Measurements from ENCODE around the gene EDDM13. TPM values are rescaled to one million over a fixed set of nuclear protein-coding genes. Genes with fewer than 3 reads are reported as not detected.

Gene EDDM13
- total RNA-seq, 1 donor, result not detected

DNA sequence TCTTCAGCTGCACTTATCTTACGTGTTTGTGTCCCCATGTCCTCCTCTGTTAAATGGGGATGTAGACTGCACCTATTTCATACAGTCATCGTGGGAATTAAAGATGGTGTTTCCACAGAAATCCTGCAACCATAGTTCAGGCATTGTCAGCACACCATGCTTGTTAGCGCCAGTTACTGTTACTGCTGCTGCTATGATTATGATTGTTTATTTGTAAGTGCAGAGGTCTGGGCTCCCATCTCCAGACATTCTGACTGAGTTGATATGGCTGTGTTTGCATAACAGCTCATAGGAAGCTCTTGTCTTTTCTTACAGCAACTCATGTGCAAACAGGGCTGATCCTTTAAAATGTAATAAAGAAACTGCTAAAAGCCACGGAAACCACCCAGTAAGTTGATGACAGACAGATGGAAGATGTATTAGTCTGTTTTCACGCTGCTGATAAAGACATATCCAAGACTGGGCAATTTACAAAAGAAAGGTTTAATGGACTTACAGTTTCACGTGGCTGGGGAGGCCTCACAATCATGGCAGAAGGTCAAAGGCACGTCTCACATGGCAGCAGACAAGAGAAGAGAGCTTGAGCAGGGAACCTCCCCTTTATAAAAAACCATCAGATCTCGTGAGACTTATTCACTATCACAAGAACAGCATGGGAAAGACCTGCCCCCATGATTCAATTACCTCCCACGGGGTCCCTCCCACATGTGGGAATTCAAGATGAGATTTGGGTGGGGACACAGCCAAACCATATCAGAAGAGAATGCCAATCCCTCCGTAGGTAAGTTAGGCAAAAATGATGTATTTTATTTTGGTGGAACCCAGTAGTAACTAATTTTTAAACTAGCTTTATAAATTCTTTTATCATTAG is 40.5 kb downstream of the EDDM13 start:
- peaks cover 14% of the 10 kb centered on the region for H3K4me1 ChIP-seq (ENCODE audit: insufficient read depth, low read length)
- H2AFZ ChIP-seq (ENCODE audit: low read length), result no peak overlapping the region
- H3K79me2 ChIP-seq (ENCODE audit: insufficient read depth, low read length), result no peaks in the 10 kb centered on the region
- H4K20me1 ChIP-seq (ENCODE audit: insufficient read depth, low read length), result peaks cover 5% of the 10 kb centered on the region
- H3K27ac ChIP-seq (ENCODE audit: low read depth, low read length), result peak overlapping the region; percentile 99
- no peak for DNase-seq (ENCODE audit: insufficient read length, low spot score, missing footprints)
- peak overlapping the region; percentile 100 for H3K4me2 ChIP-seq (ENCODE audit: insufficient read depth, low read length)
- TF ChIP-seq, protein P1, sequence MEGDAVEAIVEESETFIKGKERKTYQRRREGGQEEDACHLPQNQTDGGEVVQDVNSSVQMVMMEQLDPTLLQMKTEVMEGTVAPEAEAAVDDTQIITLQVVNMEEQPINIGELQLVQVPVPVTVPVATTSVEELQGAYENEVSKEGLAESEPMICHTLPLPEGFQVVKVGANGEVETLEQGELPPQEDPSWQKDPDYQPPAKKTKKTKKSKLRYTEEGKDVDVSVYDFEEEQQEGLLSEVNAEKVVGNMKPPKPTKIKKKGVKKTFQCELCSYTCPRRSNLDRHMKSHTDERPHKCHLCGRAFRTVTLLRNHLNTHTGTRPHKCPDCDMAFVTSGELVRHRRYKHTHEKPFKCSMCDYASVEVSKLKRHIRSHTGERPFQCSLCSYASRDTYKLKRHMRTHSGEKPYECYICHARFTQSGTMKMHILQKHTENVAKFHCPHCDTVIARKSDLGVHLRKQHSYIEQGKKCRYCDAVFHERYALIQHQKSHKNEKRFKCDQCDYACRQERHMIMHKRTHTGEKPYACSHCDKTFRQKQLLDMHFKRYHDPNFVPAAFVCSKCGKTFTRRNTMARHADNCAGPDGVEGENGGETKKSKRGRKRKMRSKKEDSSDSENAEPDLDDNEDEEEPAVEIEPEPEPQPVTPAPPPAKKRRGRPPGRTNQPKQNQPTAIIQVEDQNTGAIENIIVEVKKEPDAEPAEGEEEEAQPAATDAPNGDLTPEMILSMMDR (IDR thresholded peaks at IDR 0.05; ENCODE audit: extremely low read depth, low read depth, low read length), result no peak
- H3K36me3 ChIP-seq (ENCODE audit: insufficient read depth, low read length), result peaks cover 13% of the 10 kb centered on the region
- no peak overlapping the region for H3K4me3 ChIP-seq (ENCODE audit: insufficient read depth, low read length)
- no peaks in the 10 kb centered on the region for H3K9me3 ChIP-seq (ENCODE audit: low read depth, low read length)
- H3K27me3 ChIP-seq (ENCODE audit: insufficient read depth, low read length), result no peaks in the 10 kb centered on the region

DNA sequence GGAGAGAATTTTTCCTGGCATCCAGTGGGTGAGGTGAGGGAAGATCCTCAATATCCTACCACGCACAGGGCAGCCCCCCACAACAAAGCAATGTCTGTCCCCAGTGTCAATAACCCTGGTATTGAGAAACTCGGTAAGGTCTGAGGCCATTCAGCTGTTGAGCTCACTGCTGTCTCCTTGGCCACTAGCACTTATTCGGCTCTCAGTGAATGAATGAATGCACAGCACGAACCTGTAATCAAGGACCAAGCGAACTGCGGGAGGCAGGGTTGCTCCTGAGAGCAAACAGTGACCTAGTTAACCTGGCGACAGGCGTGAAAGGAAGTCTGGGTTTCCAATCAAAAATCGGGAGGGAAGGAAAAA is 41.5 kb downstream of the EDDM13 start:
- Histone ChIP-seq H2AFZ (ENCODE audit: low read length) (peak overlapping the region; percentile 99), H3K79me2 (ENCODE audit: insufficient read depth, low read length) (no peaks in the 10 kb centered on the region), H3K27ac (ENCODE audit: low read depth, low read length) (peak overlapping the region; percentile 99), H3K36me3 (ENCODE audit: insufficient read depth, low read length) (peaks cover 13% of the 10 kb centered on the region), H3K9me3 (ENCODE audit: low read depth, low read length) (no peaks in the 10 kb centered on the region), H4K20me1 (ENCODE audit: insufficient read depth, low read length) (peaks cover 5% of the 10 kb centered on the region), H3K27me3 (ENCODE audit: insufficient read depth, low read length) (no peaks in the 10 kb centered on the region), H3K4me2 (ENCODE audit: insufficient read depth, low read length) (peak overlapping the region; percentile 100), H3K4me3 (ENCODE audit: insufficient read depth, low read length) (peak overlapping the region; percentile 95), H3K4me1 (ENCODE audit: insufficient read depth, low read length) (peaks cover 14% of the 10 kb centered on the region)
- TF ChIP-seq, protein P1 (IDR thresholded peaks at IDR 0.05; ENCODE audit: extremely low read depth, low read depth, low read length), result no peak
- DNase-seq (ENCODE audit: insufficient read length, low spot score, missing footprints), result no peak

DNA sequence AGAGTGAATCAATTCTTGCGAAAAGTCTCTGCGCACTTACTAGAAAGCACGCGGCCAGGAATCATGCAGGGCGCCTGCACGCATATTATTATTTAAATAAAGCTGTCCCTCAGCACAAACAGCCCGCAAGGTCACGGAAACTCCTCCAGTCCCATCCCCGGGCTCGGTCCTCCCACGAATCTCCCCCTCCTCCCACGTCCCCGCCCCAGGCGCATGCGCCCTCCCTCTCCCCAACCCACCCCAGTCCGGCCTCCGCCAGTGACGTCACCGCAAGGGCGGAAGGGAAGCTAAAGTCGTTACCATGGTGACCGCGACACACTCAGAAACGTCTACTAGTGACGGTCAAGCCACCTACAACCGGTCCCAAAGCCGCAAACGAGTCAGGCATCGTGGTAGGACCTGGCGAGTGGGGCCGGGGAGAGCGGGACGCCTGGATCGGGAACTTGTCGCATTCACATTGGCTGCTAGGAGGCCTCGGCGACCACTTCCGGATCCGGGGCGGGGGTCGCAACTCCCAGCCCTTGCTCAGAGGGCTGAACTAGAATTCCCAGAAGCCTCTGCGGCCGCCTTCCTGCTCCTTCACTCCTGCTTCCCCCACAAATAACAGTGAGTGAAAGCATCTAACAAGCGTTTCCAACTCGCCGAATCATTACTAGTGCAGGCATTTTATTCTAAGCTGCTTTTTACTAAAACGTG is 42.0 kb downstream of the EDDM13 start, which contains the start of gene ZSCAN5A:
Gene ZSCAN5A (minus strand): TSS at position 459 of the 696 bp plus-strand sequence. CDS start 89,793 bp downstream, outside the sequence.
- Histone ChIP-seq H3K4me3 (ENCODE audit: insufficient read depth, low read length) (peak within 1 kb of the TSS; percentile 95), H3K4me1 (ENCODE audit: insufficient read depth, low read length) (peaks cover 14% of the 10 kb centered on the region), H4K20me1 (ENCODE audit: insufficient read depth, low read length) (no peaks in the 10 kb centered on the region), H3K27me3 (ENCODE audit: insufficient read depth, low read length) (no peaks in the 10 kb centered on the region), H3K27ac (ENCODE audit: low read depth, low read length) (peak within 1 kb of the TSS; percentile 99), H3K4me2 (ENCODE audit: insufficient read depth, low read length) (peak within 1 kb of the TSS; percentile 100), H3K79me2 (ENCODE audit: insufficient read depth, low read length) (no peaks in the 10 kb centered on the region), H3K9me3 (ENCODE audit: low read depth, low read length) (no peaks in the 10 kb centered on the region), H3K36me3 (ENCODE audit: insufficient read depth, low read length) (peaks cover 10% of the 10 kb centered on the region), H2AFZ (ENCODE audit: low read length) (peak within 1 kb of the TSS; percentile 99)
- DNase-seq (ENCODE audit: insufficient read length, low spot score, missing footprints), result peak; percentile 97
- TF ChIP-seq, protein P1 (IDR thresholded peaks at IDR 0.05; ENCODE audit: extremely low read depth, low read depth, low read length), result no peak
